Activated naive CD4-positive, alpha-beta T cell (primary cell): ENCODE measurements around the gene RABGAP1L.
"Not testable (repeated sequence)": the region's sequence is repeated elsewhere in the genome, so short reads cannot be mapped to it uniquely, and the experiment has no call there.

Experiments
- DNase-seq, 4 experiments: peaks; one replicate each; lab custom pipeline; 2025; lab: John Stamatoyannopoulos, UW

RABGAP1L gene

GRCh38 chr1:174880171-174880570 lies 720.9 kb downstream of the RABGAP1L start:
- no peak for DNase-seq

- no peak for DNase-seq
Measured at GRCh38 chr1:174883409-174883808, 724.1 kb downstream of the RABGAP1L start.

GRCh38 chr1:174884038-174884437 lies 724.7 kb downstream of the RABGAP1L start:
- no peak for DNase-seq

- DNase-seq, result no peak
Measured at GRCh38 chr1:174884566-174884965, 725.2 kb downstream of the RABGAP1L start.

- DNase-seq, result no peak
Measured at GRCh38 chr1:174890024-174890423, 730.7 kb downstream of the RABGAP1L start.

- no peak for DNase-seq
Measured at GRCh38 chr1:174892016-174892415, 732.7 kb downstream of the RABGAP1L start.

GRCh38 chr1:174894117-174894762 lies 734.9 kb downstream of the RABGAP1L start:
- no peak for DNase-seq

GRCh38 chr1:174895610-174896009 lies 736.3 kb downstream of the RABGAP1L start:
- not testable (repeated sequence) for DNase-seq

GRCh38 chr1:174898102-174898797 lies 738.9 kb downstream of the RABGAP1L start:
- DNase-seq, result no peak

GRCh38 chr1:174900317-174900716 lies 741.0 kb downstream of the RABGAP1L start:
- DNase-seq, result no peak

GRCh38 chr1:174902531-174903099 lies 743.3 kb downstream of the RABGAP1L start:
- no peak for DNase-seq

GRCh38 chr1:174911606-174912005 lies 752.3 kb downstream of the RABGAP1L start:
- DNase-seq, result no peak

GRCh38 chr1:174912264-174912663 lies 752.9 kb downstream of the RABGAP1L start:
- DNase-seq, result no peak

- no peak for DNase-seq
Measured at GRCh38 chr1:174913225-174913903, 754.0 kb downstream of the RABGAP1L start.

GRCh38 chr1:174914991-174915390 lies 755.7 kb downstream of the RABGAP1L start:
- no peak for DNase-seq

GRCh38 chr1:174916846-174917245 lies 757.5 kb downstream of the RABGAP1L start:
- DNase-seq, result no peak

- DNase-seq, result no peak
Measured at GRCh38 chr1:174920093-174920492, 760.8 kb downstream of the RABGAP1L start.

GRCh38 chr1:174922121-174922520 lies 762.8 kb downstream of the RABGAP1L start:
- no peak for DNase-seq

- DNase-seq, result no peak
Measured at GRCh38 chr1:174923820-174924219, 764.5 kb downstream of the RABGAP1L start.

- no peak for DNase-seq
Measured at GRCh38 chr1:174928541-174928940, 769.2 kb downstream of the RABGAP1L start.

- no peak for DNase-seq
Measured at GRCh38 chr1:174931214-174931613, 771.9 kb downstream of the RABGAP1L start.

GRCh38 chr1:174932587-174932986 lies 773.3 kb downstream of the RABGAP1L start:
- DNase-seq, result no peak
